Hypothalamus (tissue), 51 donors: ENCODE results near the gene RPTOR.

Source experiments
- DNase-seq, 51 donors: peaks; one replicate each; lab custom pipeline; 2025; lab: John Stamatoyannopoulos, UW

RPTOR gene

GRCh38 chr17:80633207-80633606, 88.6 kb downstream of the RPTOR start:
- DNase-seq = no peak

- no peak for DNase-seq
These were observed 89.4 kb downstream of the RPTOR start for GRCh38 chr17:80633994-80634566.

GRCh38 chr17:80636361-80637018, 91.9 kb downstream of the RPTOR start:
- no peak for DNase-seq

GRCh38 chr17:80637048-80637781, 92.6 kb downstream of the RPTOR start:
- DNase-seq = no peak

DNA sequence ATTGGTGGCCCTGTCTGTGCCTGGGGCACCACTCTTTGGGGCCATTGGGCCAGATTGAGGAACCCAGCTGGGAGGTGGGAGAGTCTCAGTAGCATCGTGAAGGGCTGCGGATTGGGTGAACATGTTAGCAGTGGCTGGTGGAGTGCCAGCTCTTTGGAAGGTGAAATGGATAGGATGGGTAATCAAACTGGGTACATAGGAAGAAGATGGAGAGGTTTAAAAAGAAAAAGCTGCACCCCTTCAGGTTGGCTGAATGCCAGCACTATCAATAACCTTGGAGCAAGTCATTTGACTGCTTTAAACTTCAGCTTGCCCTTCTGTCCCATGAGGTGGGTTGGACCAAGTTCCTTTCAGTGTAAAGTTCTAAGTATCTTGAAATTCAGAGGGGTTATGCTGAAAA, 95.0 kb downstream of the RPTOR start:
- DNase-seq = no peak

DNA sequence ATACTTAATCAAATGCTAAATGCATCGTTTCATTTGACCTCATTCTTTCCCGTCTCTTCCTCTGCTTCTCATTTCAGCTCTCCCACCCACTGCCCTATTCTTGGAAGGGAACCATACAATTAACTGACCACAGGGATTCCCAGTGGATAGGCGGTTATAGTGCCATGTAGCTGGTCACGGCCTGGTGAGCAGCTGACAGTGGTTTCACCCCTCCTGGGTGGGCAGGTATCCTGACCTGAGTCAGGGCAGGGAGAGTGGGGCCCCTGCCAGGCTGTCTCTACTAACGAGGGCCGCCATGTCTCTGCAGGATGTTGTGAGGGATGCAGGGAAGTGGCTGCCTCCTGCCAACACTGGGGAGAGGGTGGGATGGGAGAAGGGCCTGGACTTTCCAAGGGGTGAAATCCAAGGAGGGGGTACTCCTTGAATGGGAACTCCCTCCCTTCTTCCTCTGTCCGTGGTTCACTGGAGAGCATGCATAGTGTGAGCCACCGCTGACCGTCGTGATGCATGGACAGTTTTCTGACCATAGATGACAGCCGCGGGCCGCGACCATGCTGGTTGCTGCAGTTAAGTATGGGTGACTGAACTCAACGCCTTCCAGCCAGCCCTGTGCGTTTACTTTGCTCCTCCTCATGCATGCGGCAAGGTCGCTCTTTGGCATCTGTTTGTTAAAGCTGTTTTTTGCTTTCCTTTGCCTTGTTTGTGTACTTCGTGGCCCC, 95.9 kb downstream of the RPTOR start:
- no peak for DNase-seq

DNA sequence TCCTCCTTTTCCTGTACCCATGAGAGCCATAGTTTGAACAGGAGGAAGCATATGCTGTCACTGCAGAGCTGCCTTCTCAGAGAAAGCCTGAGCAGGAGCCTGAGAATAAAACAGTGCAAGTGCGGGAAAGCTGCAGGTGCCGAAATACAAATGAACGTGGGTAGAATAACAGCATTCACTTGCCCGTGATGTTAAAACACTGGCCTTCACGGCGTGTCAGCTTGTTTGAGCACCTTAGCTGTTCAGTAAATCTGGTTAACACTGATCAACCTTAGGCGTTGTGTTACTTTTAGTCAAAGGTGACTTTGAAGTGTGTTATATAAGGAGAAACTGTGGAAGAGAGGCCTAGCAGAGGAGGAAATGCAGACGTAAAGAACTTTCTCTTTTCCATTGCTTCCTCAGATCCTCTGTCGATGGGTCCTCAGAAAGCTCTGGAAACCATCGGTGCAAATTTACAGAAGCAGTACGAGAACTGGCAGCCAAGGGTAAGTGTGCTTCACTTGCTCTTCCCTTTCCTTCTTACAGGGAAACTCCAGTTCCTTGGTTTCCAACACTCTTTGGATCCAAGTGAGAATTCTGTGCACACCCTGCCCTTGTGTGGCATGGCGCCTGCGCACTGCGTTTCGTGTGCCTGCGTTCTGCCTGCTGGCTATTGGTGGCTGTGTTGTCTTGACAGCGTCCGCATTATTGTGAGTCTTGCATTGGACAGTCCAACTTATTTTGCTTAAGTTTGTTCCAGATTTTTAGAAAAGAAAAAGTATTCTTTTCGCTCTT, 98.9 kb downstream of the RPTOR start:
- DNase-seq = no peak

DNA sequence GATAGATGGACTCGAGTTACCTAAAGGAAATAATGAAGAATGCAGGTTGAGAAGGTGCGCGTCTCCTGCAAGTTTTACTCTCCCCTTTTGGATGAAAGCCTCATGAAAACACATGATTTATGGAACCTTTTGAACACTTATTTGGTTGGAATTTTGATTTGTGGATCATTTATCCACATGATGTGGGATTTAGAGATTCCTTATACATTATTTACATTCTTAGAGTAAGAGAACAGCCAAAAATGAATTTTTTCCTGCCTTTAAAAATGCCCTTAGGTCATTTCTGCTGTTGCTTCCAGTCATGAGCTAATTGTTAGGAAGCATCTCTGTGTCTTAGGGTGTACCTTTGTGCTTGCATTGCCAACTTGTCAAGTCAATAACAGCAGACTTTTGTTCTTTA, 99.9 kb downstream of the RPTOR start:
- no peak for DNase-seq

DNA sequence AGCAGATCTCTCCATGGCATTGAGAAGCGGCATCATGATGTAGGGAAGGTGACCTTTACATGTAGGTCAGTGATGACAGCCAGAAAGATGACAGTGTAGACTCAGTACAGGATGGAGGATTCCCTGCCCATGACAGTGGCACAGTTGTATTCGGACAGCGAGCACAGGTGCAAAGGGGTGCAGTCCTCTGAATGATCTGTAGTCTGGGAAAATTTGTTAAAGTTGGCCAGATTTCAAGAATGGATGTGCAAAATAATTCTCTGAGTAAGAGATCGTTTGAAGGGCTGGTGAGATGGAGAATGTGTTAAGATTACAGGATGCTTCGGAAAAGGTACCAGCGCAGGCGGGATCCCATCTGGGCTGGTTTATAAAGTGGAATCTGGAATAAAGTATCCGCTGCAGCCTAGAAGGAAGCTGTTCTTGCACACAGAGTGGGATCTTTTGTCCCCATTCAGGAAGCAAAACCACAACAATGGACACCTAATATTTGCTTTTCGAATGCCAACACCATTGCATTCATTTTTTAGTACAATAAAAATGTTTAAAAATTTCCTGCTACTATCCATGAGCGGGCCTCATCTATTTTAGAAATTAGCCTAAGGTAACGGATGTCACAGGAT, 101.2 kb downstream of the RPTOR start:
- DNase-seq = no peak

DNA sequence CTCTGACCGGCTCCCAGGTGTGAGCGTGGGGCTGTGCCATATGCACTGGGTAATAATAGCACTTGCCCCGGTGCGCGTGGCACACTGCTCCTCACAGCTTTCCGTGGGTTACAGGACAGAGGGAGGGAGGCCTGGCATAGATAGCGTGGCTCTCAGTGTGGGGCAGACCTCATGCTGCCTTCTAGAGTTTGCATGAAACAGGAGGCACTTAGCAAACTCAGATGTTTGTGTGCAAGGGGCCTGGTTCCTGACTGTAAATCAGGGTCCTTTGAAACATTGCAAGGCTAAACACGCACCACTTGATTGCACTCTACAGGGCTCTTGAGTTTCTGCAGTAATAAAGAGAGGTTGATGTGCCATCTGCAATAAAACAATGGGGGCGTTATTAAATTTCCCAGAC, 101.7 kb downstream of the RPTOR start:
- no peak for DNase-seq

GRCh38 chr17:80647746-80648145, 103.1 kb downstream of the RPTOR start:
- no peak for DNase-seq

GRCh38 chr17:80649200-80649644, 104.6 kb downstream of the RPTOR start:
- no peak for DNase-seq

- peak in 18 of 51 donors; percentile 8 to 48 (median 24) for DNase-seq
These were observed 105.2 kb downstream of the RPTOR start for GRCh38 chr17:80649672-80650330.

DNA sequence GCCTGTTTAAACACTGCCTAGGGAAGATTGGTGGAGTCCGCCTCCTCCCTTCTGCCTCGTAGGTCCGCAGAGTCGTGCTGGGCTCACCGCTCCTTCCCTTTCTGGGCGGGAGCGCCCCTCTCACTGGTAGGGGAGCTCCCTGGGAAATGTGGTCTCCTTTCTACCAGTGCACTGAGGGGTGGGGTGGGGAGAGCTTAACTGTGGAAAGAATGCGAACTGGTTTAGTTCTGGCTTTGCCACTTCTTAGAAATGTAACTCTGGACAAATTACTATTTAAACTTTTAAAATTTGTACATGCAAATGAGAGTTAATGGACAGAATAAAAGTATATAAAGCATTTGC, 105.7 kb downstream of the RPTOR start:
- DNase-seq = no peak

GRCh38 chr17:80650751-80651518, 106.3 kb downstream of the RPTOR start:
- no peak for DNase-seq

DNA sequence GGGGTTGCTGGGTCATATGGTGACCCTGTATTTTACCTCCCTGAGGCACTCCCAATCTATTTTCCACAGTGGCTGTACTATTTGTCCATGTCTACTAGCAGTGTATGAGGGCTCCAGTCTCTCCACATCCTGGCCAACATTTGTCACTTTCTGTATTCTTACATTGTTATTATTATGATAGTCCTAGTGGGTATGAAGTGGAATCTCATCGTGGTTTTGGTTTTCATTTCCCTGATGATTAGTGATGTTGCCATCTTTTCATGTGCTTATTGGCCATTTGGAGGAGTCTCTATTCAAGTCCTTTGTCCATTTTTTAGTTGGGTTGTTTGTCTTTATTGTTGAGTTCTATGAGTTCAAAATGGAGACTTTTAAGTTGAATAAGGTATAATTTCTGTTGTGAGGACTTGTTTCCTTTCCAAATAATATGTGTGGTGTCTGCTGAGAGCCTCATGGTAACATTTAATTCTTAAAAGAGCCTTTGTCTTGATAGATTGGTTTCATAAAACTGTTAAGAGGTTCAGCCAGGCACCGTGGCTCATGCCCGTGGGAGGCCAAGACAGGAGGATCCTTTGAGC, 108.2 kb downstream of the RPTOR start:
- DNase-seq = no peak

- no peak for DNase-seq
These were observed 109.2 kb downstream of the RPTOR start for GRCh38 chr17:80653856-80654255.

GRCh38 chr17:80655608-80656007, 111.0 kb downstream of the RPTOR start:
- no peak for DNase-seq

DNA sequence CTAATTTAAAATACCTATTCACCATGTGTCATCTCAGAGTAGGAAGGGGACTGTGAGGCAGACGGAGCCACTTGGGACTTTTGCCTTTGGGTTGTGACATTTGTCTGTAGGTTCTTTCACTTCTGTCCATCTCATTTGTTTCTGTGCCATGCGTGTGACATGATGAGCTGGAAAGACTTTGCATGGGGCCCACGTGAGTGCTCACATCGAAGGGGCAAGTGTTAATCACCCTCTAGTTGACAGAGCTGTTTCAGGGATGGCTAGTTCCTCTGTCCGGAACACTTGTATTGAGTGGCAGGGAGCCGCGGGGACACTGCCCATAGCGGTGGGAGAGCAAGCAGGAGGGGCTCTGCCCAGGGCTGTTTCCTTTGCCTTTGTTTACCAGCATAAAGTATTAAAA, 112.0 kb downstream of the RPTOR start:
- DNase-seq = peak in 7 of 51 donors; percentile 10 to 43 (median 23)
